A673 (cell line): ENCODE data around the gene TMBIM6. TPM values are rescaled to one million over a fixed set of nuclear protein-coding genes. Genes with fewer than 3 reads are reported as not detected.
"Not testable (repeated sequence)": the region's sequence is repeated elsewhere in the genome, so short reads cannot be mapped to it uniquely, and the experiment has no call there.

ENCODE experiments used
- BruUV-seq: library from RNA; stranded (reverse); fragments of 400-500 nt; replicated peaks from 2 replicates; lab custom pipeline; 2021; lab: Mats Ljungman, UMichigan
- CTCF ChIA-PET: fragments of 300-600 bp; sonication (Branson Sonifier 250); formaldehyde crosslinking; loops from one replicate; lab custom pipeline; 2022; ENCODE audit warnings: antibody characterized with exemption; lab: Charles Lee
- POLR2A ChIA-PET: fragments of 300-600 bp; sonication (Branson Sonifier 250); formaldehyde crosslinking; loops from one replicate; lab custom pipeline; 2022; ENCODE audit warnings: antibody characterized with exemption; ENCODE audit not compliant: low non-redundant PET; lab: Charles Lee
- DNase-seq: peaks from one replicate; pipeline ENCODE4 v3.0.0-alpha.2; 2015; ENCODE audit warnings: low spot score
- H3K27ac ChIP-seq: fragments of 200-600 bp; sonication (generic); 2 replicates; pipeline ENCODE4 v1.5.1; 2016; ENCODE audit warnings: mixed run types, low read depth, mild to moderate bottlenecking, mixed read lengths, antibody characterized with exemption, low read length; ENCODE audit not compliant: poor library complexity, severe bottlenecking
- H3K27me3 ChIP-seq: fragments of 200-600 bp; sonication (generic); replicated peaks from 2 replicates; pipeline ENCODE4 v1.6.1; 2017; ENCODE audit warnings: mixed run types, low read depth, mild to moderate bottlenecking, mixed read lengths, antibody characterized with exemption, low read length; ENCODE audit not compliant: insufficient read depth, poor library complexity
- H3K36me3 ChIP-seq: fragments of 200-600 bp; sonication (generic); 2 replicates; pipeline ENCODE4 v1.6.1; 2016; ENCODE audit warnings: mixed run types, mild to moderate bottlenecking, mixed read lengths, antibody characterized with exemption, low read length; ENCODE audit not compliant: insufficient read depth, poor library complexity, severe bottlenecking
- H3K4me1 ChIP-seq: fragments of 200-600 bp; sonication (generic); 2 replicates; pipeline ENCODE4 v1.6.1; 2017; ENCODE audit warnings: mixed run types, mild to moderate bottlenecking, mixed read lengths, antibody characterized with exemption, low read length; ENCODE audit not compliant: insufficient read depth, poor library complexity, severe bottlenecking
- H3K4me3 ChIP-seq: fragments of 200-600 bp; sonication (generic); 2 replicates; pipeline ENCODE4 v1.5.1; 2016; ENCODE audit warnings: low read depth, mixed run types, mild to moderate bottlenecking, mixed read lengths, low read length; ENCODE audit not compliant: poor library complexity, severe bottlenecking
- H3K9me3 ChIP-seq: fragments of 200-600 bp; sonication (generic); 2 replicates; pipeline ENCODE4 v1.6.1; 2016; ENCODE audit warnings: mixed run types, low read depth, mild to moderate bottlenecking, mixed read lengths, antibody characterized with exemption, low read length; ENCODE audit not compliant: poor library complexity, severe bottlenecking
- CTCF ChIP-seq: fragments of 300-800, 200-600 bp; sonication (generic); conservative IDR thresholded peaks from 2 replicates; pipeline ENCODE4 v1.5.1; 2017; ENCODE audit warnings: low read depth, mild to moderate bottlenecking, antibody characterized with exemption, low read length, moderate library complexity, mixed read lengths
- EZH2 ChIP-seq: fragments of 200-600 bp; sonication (generic); IDR thresholded peaks from 2 replicates; pipeline ENCODE4 v1.6.1; 2017; ENCODE audit warnings: borderline replicate concordance, low read depth, mild to moderate bottlenecking, mixed read lengths, antibody characterized with exemption, low read length; ENCODE audit not compliant: poor library complexity, severe bottlenecking
- intact Hi-C: fragments of 100-400 bp; cut with micrococcal nuclease; formaldehyde crosslinking; loops from one replicate; pipeline ENCODE4 v1.10.0; 2022; ENCODE audit not compliant: unreplicated experiment
- total RNA-seq: library from RNA; stranded (reverse); gene quantifications from 2 replicates; pipeline ENCODE4 v1.2.3, GENCODE V29; 2021

TMBIM6 gene
- total RNA-seq, 1 experiment from 2014 or later, result 454 TPM

GRCh38 chr12:49716553-49716952 lies 24.8 kb upstream of the TMBIM6 start:
- TF ChIP-seq CTCF (no peak), EZH2 (no peak)
- intact Hi-C loops, result no loop called here
- Histone ChIP-seq H3K27me3 (peaks cover 4% of the 10 kb centered on the region), H3K4me1 (no peaks in the 10 kb centered on the region), H3K9me3 (no peaks in the 10 kb centered on the region), H3K27ac (no peak overlapping the region), H3K4me3 (no peak overlapping the region), H3K36me3 (no peaks in the 10 kb centered on the region)
- BruUV-seq, result no TSS peak
- no peak for DNase-seq
- ChIA-PET CTCF (interaction anchor here (0.6 kb wide), 1 partner anchor 764 kb away, joined by 3 read pairs; no protein-coding TSS in a partner anchor), POLR2A (no interaction called here)

GRCh38 chr12:49717800-49718199 lies 23.6 kb upstream of the TMBIM6 start:
- BruUV-seq, H3K27me3 ChIP-seq, DNase-seq, H3K9me3 ChIP-seq, H3K4me3 ChIP-seq, H3K36me3 ChIP-seq, H3K27ac ChIP-seq, H3K4me1 ChIP-seq, intact Hi-C loops, CTCF ChIA-PET: not testable (repeated sequence)
- POLR2A ChIA-PET, result interaction anchor here (0.6 kb wide), 1 partner anchor 80 kb away, joined by 4 read pairs; no protein-coding TSS in a partner anchor

GRCh38 chr12:49720214-49720613 lies 21.1 kb upstream of the TMBIM6 start:
- Histone ChIP-seq H3K4me1 (no peaks in the 10 kb centered on the region), H3K27ac (no peak overlapping the region), H3K36me3 (no peaks in the 10 kb centered on the region), H3K4me3 (no peak overlapping the region), H3K9me3 (no peaks in the 10 kb centered on the region), H3K27me3 (no peaks in the 10 kb centered on the region)
- intact Hi-C loops, result no loop called here
- BruUV-seq, result no TSS peak
- ChIA-PET POLR2A (no interaction called here), CTCF (no interaction called here)
- TF ChIP-seq CTCF, result no peak; the same call in 1 of the 2 replicates
- TF ChIP-seq EZH2, result no peak
- DNase-seq, result no peak

- POLR2A ChIA-PET, CTCF ChIA-PET, intact Hi-C loops, H3K36me3 ChIP-seq, H3K9me3 ChIP-seq, BruUV-seq, H3K27me3 ChIP-seq, H3K4me3 ChIP-seq, DNase-seq, H3K4me1 ChIP-seq, H3K27ac ChIP-seq: not testable (repeated sequence)
Observed at GRCh38 chr12:49721355-49721754, 20.0 kb upstream of the TMBIM6 start.
